Right atrium auricular region (tissue), 2 donors: ENCODE data around the gene KCNQ1. TPM values are rescaled to one million over a fixed set of nuclear protein-coding genes. Genes with fewer than 3 reads are reported as not detected.

Experiments used
- DNase-seq: peaks from one replicate; pipeline ENCODE4 v3.0.0-alpha.2; 2019; ENCODE audit warnings: low spot score
- H3K27ac ChIP-seq, 2 donors: fragments of 200-600 bp; sonication (generic); 1 replicate in 1 of 2; 2 replicates in 1 of 2; pipeline ENCODE4 v1.5.1; 2016 to 2019
- H3K27me3 ChIP-seq, 2 donors: fragments of 200-600 bp; sonication (generic); one replicate each; pipeline versions ENCODE4 v1.5.1 to v1.6.0; 2017 to 2019
- H3K36me3 ChIP-seq: fragments of 200-600 bp; sonication (generic); one replicate; pipeline ENCODE4 v1.5.1; 2016
- H3K4me1 ChIP-seq, 2 donors: fragments of 200-600 bp; sonication (generic); one replicate each; pipeline versions ENCODE4 v1.5.1 to v1.6.0; 2017 to 2019
- H3K4me3 ChIP-seq, 2 donors: fragments of 200-600 bp; sonication (generic); 1 replicate in 1 of 2; 2 replicates in 1 of 2; pipeline ENCODE4 v1.5.1; 2017 to 2019; ENCODE audit warnings: mild to moderate bottlenecking in 1 of 2, moderate library complexity in 1 of 2
- H3K9me3 ChIP-seq, 2 donors: fragments of 200-600 bp; sonication (generic); one replicate each; pipeline ENCODE4 v1.5.1; 2019
- total RNA-seq, 2 donors: library from RNA; depleted of rRNA; stranded (reverse); fragments of >200 nt; gene quantifications; one replicate each; pipeline ENCODE4 v1.1.0, GENCODE V29; 2016
- TF ChIP-seq, protein P1 (sequence below), 2 donors: fragments of 200-600 bp; sonication (generic); IDR thresholded peaks; one replicate each; pipeline ENCODE4 v1.5.1; 2019; ENCODE audit warnings: antibody characterized with exemption in 2 of 2

Gene KCNQ1
- total RNA-seq, 2 donors from 2014 or later = 12.7 to 25.1 TPM

DNA sequence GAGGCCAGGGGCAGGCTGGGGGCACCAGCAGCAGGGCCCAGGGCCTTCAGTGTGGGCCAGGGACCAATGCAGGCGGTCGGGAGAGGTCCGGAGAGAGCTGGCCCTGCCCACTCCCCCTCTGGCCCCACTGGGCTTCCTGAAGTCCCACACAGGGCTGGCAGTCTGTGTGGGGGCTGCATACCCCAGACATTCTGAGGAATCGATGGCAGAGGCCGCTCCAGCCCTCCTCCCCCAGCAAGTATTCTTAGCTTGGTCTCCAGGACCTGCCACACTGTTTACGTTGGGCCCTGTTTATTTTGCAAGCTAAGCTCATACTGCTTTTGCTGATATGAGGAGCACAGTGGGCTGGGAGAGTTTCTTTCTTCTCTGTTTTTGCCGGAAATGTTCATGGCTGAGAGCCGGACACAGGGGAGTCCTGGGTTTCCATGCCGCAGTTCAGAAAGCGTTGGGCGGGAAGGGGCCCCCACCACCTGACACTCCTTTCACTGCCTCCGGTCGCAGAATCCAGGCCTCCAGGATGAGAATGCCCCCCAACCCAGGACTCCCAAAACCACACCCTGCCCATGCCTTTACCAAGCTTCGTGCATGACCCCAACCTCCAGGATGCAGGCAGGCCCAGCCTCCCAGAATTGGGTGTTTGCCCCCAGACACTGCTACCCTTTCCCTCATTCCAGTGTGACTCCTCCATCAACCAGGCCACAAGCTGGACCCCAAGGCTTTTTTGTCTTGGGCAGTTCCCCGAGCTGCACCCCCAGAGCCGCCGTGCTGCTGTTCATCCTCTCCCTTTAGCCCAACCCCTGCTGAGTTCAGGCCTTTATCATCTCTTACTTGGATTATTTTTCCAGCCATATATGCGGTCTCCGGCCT lies 336.8 kb downstream of the KCNQ1 start:
- H3K4me3 ChIP-seq = no peak overlapping the region
- TF ChIP-seq, protein P1, sequence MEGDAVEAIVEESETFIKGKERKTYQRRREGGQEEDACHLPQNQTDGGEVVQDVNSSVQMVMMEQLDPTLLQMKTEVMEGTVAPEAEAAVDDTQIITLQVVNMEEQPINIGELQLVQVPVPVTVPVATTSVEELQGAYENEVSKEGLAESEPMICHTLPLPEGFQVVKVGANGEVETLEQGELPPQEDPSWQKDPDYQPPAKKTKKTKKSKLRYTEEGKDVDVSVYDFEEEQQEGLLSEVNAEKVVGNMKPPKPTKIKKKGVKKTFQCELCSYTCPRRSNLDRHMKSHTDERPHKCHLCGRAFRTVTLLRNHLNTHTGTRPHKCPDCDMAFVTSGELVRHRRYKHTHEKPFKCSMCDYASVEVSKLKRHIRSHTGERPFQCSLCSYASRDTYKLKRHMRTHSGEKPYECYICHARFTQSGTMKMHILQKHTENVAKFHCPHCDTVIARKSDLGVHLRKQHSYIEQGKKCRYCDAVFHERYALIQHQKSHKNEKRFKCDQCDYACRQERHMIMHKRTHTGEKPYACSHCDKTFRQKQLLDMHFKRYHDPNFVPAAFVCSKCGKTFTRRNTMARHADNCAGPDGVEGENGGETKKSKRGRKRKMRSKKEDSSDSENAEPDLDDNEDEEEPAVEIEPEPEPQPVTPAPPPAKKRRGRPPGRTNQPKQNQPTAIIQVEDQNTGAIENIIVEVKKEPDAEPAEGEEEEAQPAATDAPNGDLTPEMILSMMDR (IDR thresholded peaks at IDR 0.05) = no peak
- DNase-seq = peak; percentile 53
- no peaks in the 10 kb centered on the region for H3K27me3 ChIP-seq
- peak overlapping the region; percentile 83 to 91 for H3K27ac ChIP-seq
- no peaks in the 10 kb centered on the region for H3K9me3 ChIP-seq
- H3K4me1 ChIP-seq = peaks cover 0 to 50% of the 10 kb centered on the region in 2 donors
- H3K36me3 ChIP-seq = no peaks in the 10 kb centered on the region

DNA sequence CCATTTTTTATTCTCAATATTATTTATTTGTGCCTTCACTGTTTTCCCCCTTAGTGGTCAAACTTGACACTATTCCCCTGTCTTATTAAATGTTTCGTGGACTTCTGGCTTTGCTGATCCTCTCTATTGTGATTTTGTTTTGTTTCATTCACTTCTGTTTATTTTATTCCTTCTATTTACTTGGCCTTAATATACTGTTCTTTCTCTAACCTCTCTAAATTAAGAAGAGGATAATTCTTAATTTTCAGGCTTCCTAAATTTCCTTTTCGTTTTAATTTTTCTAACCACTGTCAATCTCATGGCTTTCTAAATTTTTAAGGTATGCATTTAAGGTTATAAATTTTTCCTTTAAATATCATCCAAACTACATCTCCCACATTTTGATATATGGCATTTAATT lies 338.0 kb downstream of the KCNQ1 start:
- Histone ChIP-seq H3K9me3 (no peaks in the 10 kb centered on the region), H3K36me3 (no peaks in the 10 kb centered on the region), H3K27ac (no peak overlapping the region), H3K27me3 (no peaks in the 10 kb centered on the region), H3K4me3 (no peak overlapping the region), H3K4me1 (peaks cover 0 to 43% of the 10 kb centered on the region in 2 donors)
- DNase-seq = no peak
- TF ChIP-seq, protein P1 (IDR thresholded peaks at IDR 0.05) = no peak

DNA sequence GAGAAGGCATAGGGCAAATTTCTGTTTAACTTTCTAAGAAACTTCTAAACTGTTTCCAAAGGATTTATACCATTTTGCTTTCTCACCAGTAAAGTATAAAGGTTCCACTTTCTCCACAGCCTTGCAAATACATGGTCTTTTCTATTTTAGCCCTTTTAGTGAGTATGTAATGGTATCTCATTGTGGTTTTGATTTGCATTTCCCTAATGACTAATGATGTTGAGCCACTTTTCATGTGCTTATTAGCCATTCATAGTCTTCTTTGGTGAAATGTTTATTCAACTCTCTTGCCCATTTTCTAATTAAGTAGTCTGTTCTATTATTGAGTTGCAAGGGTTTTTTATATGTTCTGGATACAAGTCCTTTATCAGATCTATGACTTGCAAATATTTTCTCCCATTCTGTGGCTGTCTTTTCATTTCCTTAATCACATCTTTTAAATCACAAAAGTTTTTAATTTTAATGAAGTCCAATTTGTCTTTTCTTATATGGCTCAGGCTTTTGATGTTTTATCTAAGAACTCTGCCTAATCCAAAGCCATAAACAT lies 338.8 kb downstream of the KCNQ1 start:
- no peaks in the 10 kb centered on the region for H3K9me3 ChIP-seq
- peaks cover 0 to 41% of the 10 kb centered on the region in 2 donors for H3K4me1 ChIP-seq
- no peak for DNase-seq
- no peak overlapping the region for H3K27ac ChIP-seq
- no peaks in the 10 kb centered on the region for H3K27me3 ChIP-seq
- TF ChIP-seq, protein P1 (IDR thresholded peaks at IDR 0.05) = no peak
- no peak overlapping the region for H3K4me3 ChIP-seq
- no peaks in the 10 kb centered on the region for H3K36me3 ChIP-seq

DNA sequence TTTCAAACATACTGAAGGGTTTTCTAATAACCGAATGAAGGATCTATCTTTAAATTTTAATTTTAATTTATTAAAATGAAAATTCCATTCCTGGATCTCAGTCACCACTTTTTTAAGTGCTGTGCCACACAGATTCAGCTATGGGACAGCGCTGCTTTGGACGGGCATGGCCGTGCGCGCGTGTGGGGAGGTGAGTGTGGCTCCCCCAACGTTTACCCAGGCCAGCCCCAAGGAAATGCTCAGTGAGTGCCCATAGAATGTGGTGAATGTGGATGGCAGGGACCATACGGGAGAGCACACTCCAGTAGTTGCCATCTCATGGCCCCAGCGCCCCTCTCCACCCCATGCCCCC lies 343.0 kb downstream of the KCNQ1 start:
- H3K9me3 ChIP-seq = no peaks in the 10 kb centered on the region
- TF ChIP-seq, protein P1 (IDR thresholded peaks at IDR 0.05) = no peak
- peaks cover 0 to 30% of the 10 kb centered on the region in 2 donors for H3K4me1 ChIP-seq
- no peaks in the 10 kb centered on the region for H3K27me3 ChIP-seq
- peak; percentile 36 for DNase-seq
- no peak overlapping the region for H3K27ac ChIP-seq
- no peaks in the 10 kb centered on the region for H3K36me3 ChIP-seq
- H3K4me3 ChIP-seq = no peak overlapping the region

DNA sequence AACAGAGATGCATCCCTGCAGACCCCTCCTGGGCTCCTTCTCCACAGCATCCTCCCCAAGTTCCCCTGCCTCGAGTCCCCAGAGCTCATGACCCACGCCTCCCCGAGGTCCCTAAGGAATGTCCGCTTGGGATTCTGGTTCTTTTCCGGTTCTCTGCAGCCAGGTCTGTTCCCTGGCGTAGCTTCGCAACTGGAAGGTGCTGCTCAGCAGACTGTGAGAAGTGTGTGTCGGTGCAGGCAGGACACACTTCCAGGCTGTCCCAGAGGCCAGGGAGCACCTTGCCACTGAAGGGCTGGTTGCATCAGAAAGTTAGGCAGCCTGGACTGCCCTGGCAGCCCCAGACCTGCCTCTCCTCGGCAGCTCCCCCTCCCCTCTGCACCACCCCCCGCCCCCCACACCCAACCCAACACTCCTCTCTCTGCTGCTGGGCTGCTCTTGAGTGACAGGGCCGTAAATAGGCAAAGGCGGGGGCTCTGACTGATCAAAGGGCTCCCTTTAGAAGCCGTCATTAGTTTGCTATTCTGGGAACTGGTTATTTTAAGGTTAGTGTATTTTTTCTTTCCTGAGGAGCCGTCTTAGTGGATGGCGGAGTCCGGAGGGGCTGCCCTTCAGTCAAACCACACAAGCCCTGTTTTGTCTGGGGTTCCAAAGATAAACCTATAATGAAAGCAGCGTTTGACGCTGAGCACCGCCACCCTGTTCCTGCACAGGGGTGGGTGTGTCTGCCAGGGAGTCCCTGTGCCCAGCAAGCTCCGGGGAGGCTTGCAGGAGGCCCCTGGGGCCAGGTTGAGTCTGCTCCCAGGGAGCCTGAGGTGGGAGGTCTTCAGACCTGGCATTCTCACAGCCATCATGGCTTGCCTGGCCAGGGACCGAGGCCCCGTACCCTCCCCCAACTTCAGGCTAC lies 343.6 kb downstream of the KCNQ1 start:
- Histone ChIP-seq H3K36me3 (no peaks in the 10 kb centered on the region), H3K4me3 (no peak overlapping the region), H3K27ac (no peak overlapping the region), H3K9me3 (no peaks in the 10 kb centered on the region), H3K4me1 (peaks cover 0 to 30% of the 10 kb centered on the region in 2 donors), H3K27me3 (no peaks in the 10 kb centered on the region)
- TF ChIP-seq, protein P1 (IDR thresholded peaks at IDR 0.05) = no peak
- DNase-seq = peak; percentile 40
